Neutrophil (primary cell): ENCODE measurements around the gene TMEM212.
"Not testable (repeated sequence)": the region's sequence is repeated elsewhere in the genome, so short reads cannot be mapped to it uniquely, and the experiment has no call there.

ENCODE experiments used
- H3K27ac ChIP-seq: fragments of 200-600 bp; sonication (generic); 2 replicates; pipeline ENCODE4 v1.5.1; 2016; ENCODE audit warnings: mild to moderate bottlenecking, moderate library complexity
- H3K27me3 ChIP-seq: fragments of 200-600 bp; sonication (generic); 2 replicates; pipeline ENCODE4 v1.6.0; 2016; ENCODE audit warnings: mild to moderate bottlenecking
- H3K36me3 ChIP-seq: fragments of 200-600 bp; sonication (generic); 2 replicates; pipeline ENCODE4 v1.5.1; 2017
- H3K4me1 ChIP-seq, 2 experiments: fragments of 200-600 bp in 1 of 2; sonication (generic) in 1 of 2; 1 replicate in 1 of 2; 2 replicates in 1 of 2; pipeline versions ENCODE4 v1.5.1 to v1.6.1; 2013 to 2016; ENCODE audit warnings: low read depth in 1 of 2, low read length in 1 of 2, mild to moderate bottlenecking in 1 of 2, moderate library complexity in 1 of 2; ENCODE audit not compliant: control insufficient read depth in 1 of 2, insufficient read depth in 1 of 2
- H3K4me3 ChIP-seq, 2 experiments: fragments of 200-600 bp in 1 of 2; sonication (generic) in 1 of 2; 1 replicate in 1 of 2; 2 replicates in 1 of 2; pipeline ENCODE4 v1.5.1; 2013 to 2016; ENCODE audit warnings: low read depth in 1 of 2, low read length in 1 of 2, mild to moderate bottlenecking in 1 of 2, moderate library complexity in 1 of 2
- H3K9me3 ChIP-seq: fragments of 200-600 bp; sonication (generic); 2 replicates; pipeline ENCODE4 v1.5.1; 2016
- TF ChIP-seq, protein P1 (sequence below): fragments of 200-600 bp; sonication (generic); IDR thresholded peaks from 2 replicates; pipeline ENCODE4 v1.5.1; 2016; ENCODE audit warnings: antibody characterized with exemption

The TMEM212 gene

GRCh38 chr3:171898192-171898591 lies 55.0 kb downstream of the TMEM212 start:
- Histone ChIP-seq H3K4me1 (peaks cover 9 to 10% of the 10 kb centered on the region in 2 experiments), H3K9me3 (no peaks in the 10 kb centered on the region), H3K27me3 (no peaks in the 10 kb centered on the region), H3K36me3 (no peaks in the 10 kb centered on the region), H3K27ac (no peak overlapping the region), H3K4me3 (no peak overlapping the region)
- TF ChIP-seq, protein P1, sequence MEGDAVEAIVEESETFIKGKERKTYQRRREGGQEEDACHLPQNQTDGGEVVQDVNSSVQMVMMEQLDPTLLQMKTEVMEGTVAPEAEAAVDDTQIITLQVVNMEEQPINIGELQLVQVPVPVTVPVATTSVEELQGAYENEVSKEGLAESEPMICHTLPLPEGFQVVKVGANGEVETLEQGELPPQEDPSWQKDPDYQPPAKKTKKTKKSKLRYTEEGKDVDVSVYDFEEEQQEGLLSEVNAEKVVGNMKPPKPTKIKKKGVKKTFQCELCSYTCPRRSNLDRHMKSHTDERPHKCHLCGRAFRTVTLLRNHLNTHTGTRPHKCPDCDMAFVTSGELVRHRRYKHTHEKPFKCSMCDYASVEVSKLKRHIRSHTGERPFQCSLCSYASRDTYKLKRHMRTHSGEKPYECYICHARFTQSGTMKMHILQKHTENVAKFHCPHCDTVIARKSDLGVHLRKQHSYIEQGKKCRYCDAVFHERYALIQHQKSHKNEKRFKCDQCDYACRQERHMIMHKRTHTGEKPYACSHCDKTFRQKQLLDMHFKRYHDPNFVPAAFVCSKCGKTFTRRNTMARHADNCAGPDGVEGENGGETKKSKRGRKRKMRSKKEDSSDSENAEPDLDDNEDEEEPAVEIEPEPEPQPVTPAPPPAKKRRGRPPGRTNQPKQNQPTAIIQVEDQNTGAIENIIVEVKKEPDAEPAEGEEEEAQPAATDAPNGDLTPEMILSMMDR = no peak

DNA sequence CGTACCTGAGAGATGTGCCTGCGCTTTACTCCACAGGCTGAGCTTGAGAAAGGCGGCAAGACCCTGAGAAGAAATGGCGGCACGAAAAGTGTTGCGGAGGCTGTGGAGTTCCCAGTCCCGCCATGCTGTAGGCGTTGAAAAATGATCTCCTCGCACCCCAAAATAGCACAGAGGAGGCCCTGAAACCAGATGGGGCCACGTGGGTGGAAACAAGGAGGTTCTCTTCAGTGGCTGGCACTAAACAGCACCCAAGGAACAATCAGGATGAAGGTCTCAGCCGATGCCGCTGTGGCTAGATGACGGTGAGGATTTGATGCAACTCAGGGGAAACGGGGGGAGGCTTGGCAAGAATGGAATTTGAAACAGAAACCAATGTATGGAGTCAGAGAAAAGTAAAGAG lies 57.3 kb downstream of the TMEM212 start:
- Histone ChIP-seq H3K36me3 (no peaks in the 10 kb centered on the region), H3K9me3 (no peaks in the 10 kb centered on the region), H3K4me3 (no peak overlapping the region), H3K27ac (no peak overlapping the region), H3K4me1 (no peaks in the 10 kb centered on the region), H3K27me3 (no peaks in the 10 kb centered on the region)
- TF ChIP-seq, protein P1 = no peak

- H3K36me3 ChIP-seq = no peaks in the 10 kb centered on the region
- H3K27ac ChIP-seq = no peak overlapping the region
- no peaks in the 10 kb centered on the region for H3K27me3 ChIP-seq
- no peaks in the 10 kb centered on the region for H3K4me1 ChIP-seq
- H3K4me3 ChIP-seq = no peak overlapping the region
- TF ChIP-seq, protein P1 = no peak
- no peaks in the 10 kb centered on the region for H3K9me3 ChIP-seq
Observed at GRCh38 chr3:171901615-171902312, 58.6 kb downstream of the TMEM212 start.

- Histone ChIP-seq H3K27ac (no peak overlapping the region), H3K9me3 (no peaks in the 10 kb centered on the region), H3K27me3 (no peaks in the 10 kb centered on the region), H3K4me1 (no peaks in the 10 kb centered on the region), H3K36me3 (no peaks in the 10 kb centered on the region), H3K4me3 (no peak overlapping the region)
- TF ChIP-seq, protein P1 = no peak
Observed at GRCh38 chr3:171904829-171905228, 61.7 kb downstream of the TMEM212 start.

DNA sequence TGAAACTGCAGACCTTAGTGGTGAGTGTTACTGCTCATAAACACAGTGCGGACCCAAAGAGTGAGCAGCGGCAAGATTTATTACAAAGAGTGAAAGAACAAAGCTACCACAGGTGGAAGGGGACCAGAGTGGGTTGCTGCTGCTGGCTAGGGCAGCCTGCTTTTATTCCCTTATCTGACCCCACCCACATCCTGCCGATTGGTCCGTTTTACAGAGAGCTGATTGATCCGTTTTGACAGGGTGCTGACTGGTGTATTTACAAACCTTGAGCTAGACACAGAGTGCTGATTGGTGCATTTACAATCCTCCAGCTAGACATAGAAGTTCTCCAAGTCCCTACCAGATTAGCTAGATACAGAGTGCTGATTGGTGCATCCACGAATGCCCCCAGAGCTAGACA lies 63.4 kb downstream of the TMEM212 start:
- not testable (repeated sequence) for H3K27ac ChIP-seq, H3K27me3 ChIP-seq, H3K4me1 ChIP-seq, H3K9me3 ChIP-seq, H3K36me3 ChIP-seq, H3K4me3 ChIP-seq

- no peaks in the 10 kb centered on the region for H3K9me3 ChIP-seq
- H3K27me3 ChIP-seq = no peaks in the 10 kb centered on the region
- no peaks in the 10 kb centered on the region for H3K4me1 ChIP-seq
- TF ChIP-seq, protein P1 = no peak
- no peak overlapping the region for H3K27ac ChIP-seq
- no peak overlapping the region for H3K4me3 ChIP-seq
- no peaks in the 10 kb centered on the region for H3K36me3 ChIP-seq
Observed at GRCh38 chr3:171906951-171907676, 64.0 kb downstream of the TMEM212 start.
